HG02763 (cell line): Measurements from ENCODE around the gene STXBP1.

Source experiments
- ATAC-seq: cut with Tn5 transposase; IDR thresholded peaks from one replicate; pipeline ENCODE4 v1.9.1; 2021; ENCODE audit warnings: mild to moderate bottlenecking, moderate library complexity; ENCODE audit not compliant: unreplicated experiment

Gene STXBP1

GRCh38 chr9:127731938-127732337 lies 119.9 kb downstream of the STXBP1 start:
- ATAC-seq: no peak

- ATAC-seq: no peak
Measured at GRCh38 chr9:127732444-127732843, 120.4 kb downstream of the STXBP1 start.

GRCh38 chr9:127733614-127734013 lies 121.5 kb downstream of the STXBP1 start:
- ATAC-seq: no peak

- no peak for ATAC-seq
Measured at GRCh38 chr9:127734247-127734746, 122.2 kb downstream of the STXBP1 start.

GRCh38 chr9:127734747-127735529 lies 122.9 kb downstream of the STXBP1 start, which contains the start of gene TOR2A:
Gene TOR2A, minus strand, starts transcription at chr9:127735294. Its CDS starts 24 bp downstream, at chr9:127735270.
- ATAC-seq: peak; percentile 87

- ATAC-seq: no peak
Measured at GRCh38 chr9:127735530-127736185, 123.6 kb downstream of the STXBP1 start.

- no peak for ATAC-seq
Measured at GRCh38 chr9:127738666-127739065, 126.6 kb downstream of the STXBP1 start.

GRCh38 chr9:127739614-127740330 lies 127.7 kb downstream of the STXBP1 start:
- ATAC-seq: no peak

GRCh38 chr9:127741831-127742434 lies 129.9 kb downstream of the STXBP1 start:
- ATAC-seq: no peak
